Transverse colon (tissue), 4 donors: ENCODE measurements around the gene PSORS1C2.

Experiments
- CTCF ChIP-seq, 5 experiments: fragments of 200-600 bp in 3 of 5; fragments of 450-650 bp in 2 of 5; sonication (generic) in 3 of 5; IDR thresholded peaks; 1 replicate in 2 of 5; 2 replicates in 3 of 5; pipeline ENCODE4 v1.5.1; 2016 to 2017; ENCODE audit warnings: antibody characterized with exemption in 5 of 5, inconsistent platforms in 3 of 5, mild to moderate bottlenecking in 2 of 5, moderate library complexity in 1 of 5
- EP300 ChIP-seq: sonication (generic); formaldehyde crosslinking; IDR thresholded peaks from one replicate; pipeline ENCODE4 v1.6.1; 2017; ENCODE audit warnings: antibody characterized with exemption, low read depth
- POLR2A ChIP-seq: fragments of 450-650 bp; IDR thresholded peaks from one replicate; pipeline ENCODE4 v1.6.1; 2016; ENCODE audit warnings: antibody characterized with exemption, mild to moderate bottlenecking, moderate library complexity
- POLR2AphosphoS5 ChIP-seq, 3 donors: sonication (generic); formaldehyde crosslinking; IDR thresholded peaks; one replicate each; pipeline ENCODE4 v1.6.1; 2016; ENCODE audit warnings: antibody characterized with exemption in 3 of 3

GRCh38 chr6:31096656-31097055, 42.2 kb downstream of the PSORS1C2 start:
- TF ChIP-seq CTCF (IDR thresholded peaks at IDR 0.05), result no peak
- TF ChIP-seq POLR2AphosphoS5 (IDR thresholded peaks at IDR 0.05), result no peak
- no peak for TF ChIP-seq POLR2A
- TF ChIP-seq EP300, result no peak
